T-helper 2 cell (primary cell): Measurements from ENCODE around the gene HNRNPUL1.
"Not testable (repeated sequence)": the region's sequence is repeated elsewhere in the genome, so short reads cannot be mapped to it uniquely, and the experiment has no call there.

Source experiments
- DNase-seq, 5 experiments: peaks; one replicate each; pipeline versions ENCODE4 v3.0.0 to v3.0.0-alpha.2; 2012 to 2022

Gene HNRNPUL1

DNA sequence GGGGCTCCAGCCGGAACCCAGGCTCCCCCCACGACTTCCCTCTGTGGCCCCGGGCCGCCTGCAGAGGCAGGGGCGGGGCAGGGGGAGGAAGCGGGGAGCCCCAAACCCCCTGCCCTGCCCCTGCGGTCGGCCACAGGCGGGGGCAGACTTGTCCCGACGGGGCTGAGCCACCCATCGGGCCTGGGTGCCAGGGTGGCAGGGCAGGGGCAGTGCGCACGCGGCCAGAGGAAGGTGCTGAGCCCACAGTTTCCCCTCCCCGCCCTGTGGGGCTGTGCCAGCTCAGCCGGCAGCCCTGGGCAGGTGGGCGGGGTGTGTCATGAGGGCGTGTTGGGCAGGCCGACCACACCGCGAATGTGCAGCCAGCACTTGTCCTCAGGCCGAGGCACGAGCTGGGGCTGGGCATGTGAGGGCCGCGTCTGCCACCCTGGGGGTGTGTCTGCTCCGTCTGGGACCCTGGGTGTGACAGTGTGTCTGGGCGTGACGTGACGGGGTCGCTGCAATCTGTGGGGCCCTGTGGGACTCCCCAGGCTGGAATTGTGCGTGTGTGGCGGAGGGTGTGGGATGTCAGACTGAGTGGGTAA is 63.5 kb downstream of the HNRNPUL1 start:
- DNase-seq, result peak; percentile 62 to 100 (median 73)

DNA sequence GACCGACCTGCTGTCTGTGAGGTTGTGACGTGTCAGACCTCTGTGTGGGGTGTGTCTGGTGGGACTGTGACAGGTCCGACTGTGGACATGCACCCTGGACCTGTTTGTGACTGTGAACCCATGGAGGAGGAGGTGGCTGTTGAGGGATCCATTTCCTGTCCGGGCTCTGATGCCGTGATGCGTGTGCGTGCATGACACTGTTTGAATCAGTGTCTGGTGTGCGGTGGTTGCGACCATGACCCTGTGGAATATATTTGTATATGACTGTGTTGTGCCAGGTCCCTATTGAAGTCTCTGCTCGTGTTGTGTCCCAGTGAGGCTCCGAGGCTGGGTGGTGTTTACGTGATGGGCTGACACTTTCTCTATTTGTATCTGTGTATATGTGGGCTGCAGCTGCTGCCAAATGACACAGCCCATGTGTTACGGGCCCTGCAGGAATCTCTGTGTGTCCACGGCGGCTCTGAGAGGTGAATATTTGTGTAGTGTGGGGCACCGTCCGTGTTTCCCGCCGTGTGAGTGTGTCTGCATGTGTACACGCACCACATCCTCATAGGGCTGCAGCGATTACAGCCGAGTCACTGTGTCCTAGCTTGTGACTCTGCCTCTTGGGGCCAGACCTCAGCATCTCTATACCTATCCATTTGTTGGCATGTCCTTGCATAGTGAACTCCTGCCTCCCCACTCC is 64.1 kb downstream of the HNRNPUL1 start:
- DNase-seq, result peak in 3 of 5 experiments; percentile 30 to 81 (median 45)

DNA sequence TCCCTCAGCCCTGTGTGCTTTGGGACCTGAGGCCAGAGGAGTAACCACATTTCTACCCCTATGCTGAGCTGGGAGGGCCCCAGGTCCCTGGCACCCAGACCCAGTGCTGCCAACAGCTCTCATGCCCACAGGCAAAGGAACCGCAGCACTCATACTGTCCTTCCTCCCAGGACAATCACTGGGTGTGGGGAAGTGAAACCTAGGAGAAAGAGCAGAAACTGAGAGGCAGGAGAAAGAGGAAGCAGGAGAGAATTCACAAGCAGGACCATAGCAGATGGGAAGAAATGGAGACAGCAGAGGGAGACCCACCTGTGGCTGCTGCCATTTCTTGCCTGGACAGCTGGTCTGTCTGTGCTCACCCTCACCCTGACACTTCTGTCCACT is 64.7 kb downstream of the HNRNPUL1 start:
- DNase-seq, result no peak

DNA sequence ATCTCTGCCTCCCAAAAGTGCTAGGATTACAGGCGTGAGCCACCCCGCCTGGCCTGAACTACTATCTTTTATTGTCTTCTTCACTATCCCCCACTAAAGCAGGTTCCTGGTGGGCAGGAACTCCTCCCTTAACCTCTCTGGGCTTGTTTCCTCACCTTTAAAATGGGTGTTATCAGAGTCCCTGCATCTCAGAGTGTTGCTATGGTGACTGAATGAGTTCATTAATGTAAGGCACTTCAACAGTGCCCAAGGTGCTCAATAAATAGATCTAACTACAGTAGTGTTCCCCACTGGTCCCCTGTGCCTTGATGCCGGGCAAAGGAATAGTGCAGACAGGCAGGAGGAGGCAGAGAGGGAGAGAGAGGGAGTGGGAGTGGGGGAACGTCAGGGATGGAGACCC is 66.3 kb downstream of the HNRNPUL1 start:
- DNase-seq, result peak in 1 of 5 experiments; percentile 49

DNA sequence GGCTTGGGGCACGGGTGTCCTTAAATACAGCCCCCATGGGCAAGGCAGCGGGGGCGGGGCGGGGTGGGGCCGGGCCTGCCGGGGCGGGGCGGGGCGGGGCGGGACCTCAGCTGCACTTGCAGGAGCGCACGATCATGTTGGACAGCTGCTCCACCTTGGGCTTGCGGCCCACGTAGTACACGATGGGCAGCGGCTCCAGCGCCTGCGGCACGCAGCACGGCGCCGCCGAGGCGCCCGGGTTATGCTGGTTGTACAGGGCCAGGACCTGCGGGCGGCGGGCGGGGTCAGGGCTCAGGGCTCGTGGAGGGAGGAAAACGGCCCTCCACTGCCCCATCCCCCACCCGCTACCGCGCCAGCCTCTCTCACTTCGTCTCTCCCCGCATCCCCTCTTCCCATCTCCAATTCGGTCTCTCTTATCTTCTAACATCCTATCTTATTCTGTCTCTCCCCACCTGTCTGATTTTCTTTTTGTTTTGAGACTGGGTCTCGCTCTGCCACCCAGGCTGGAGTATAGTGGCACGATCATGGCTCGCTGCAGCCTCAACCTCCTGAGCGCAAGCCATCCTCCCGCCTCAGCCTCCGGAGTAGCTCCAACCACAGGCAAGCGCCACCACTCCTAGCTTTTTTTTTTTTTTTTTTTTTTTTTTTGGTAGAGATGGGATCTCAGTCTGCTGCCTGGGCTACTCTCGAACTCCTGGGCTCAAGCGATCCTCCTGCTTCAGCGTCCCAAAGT is 66.9 kb downstream of the HNRNPUL1 start:
- DNase-seq, result peak in 1 of 5 experiments; percentile 23

DNA sequence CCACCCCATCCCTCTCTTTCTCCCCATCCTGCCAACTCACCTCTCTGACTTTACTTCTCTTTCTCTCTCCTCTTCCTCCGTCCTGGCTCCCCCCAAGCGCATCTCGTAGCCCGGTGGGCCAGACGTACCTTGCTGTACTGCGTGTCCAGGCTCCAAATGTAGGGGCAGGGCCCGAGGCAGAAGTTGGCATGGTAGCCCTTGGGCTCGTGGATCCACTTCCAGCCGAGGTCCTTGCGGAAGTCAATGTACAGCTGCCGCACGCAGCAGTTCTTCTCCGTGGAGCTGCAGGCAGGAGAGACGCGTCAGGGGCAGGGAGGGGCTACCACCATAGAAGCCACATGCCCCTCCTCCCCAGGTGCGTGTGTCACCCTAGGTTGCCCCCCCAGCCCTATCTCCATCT is 67.8 kb downstream of the HNRNPUL1 start:
- DNase-seq, result no peak

DNA sequence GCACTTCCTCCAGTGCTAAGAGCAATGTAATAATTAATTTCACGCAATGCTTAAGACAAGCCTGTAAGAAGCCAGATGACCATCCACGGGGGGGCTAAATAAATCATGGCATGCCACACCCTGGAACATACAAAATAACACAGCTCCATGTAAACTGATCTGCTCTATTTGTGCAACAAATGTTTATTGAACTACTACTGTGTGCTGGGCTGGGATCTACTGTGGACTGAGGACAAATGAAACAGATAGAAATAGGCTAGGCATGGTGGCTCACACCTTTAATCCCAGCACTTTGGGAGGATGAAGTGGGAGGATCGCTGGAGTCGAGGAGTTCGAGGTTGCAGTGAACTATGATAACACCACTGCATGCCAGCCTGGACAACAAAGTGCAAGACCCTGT is 68.3 kb downstream of the HNRNPUL1 start:
- no peak for DNase-seq

GRCh38 chr19:41334793-41335192 is 70.6 kb downstream of the HNRNPUL1 start:
- DNase-seq, result no peak

DNA sequence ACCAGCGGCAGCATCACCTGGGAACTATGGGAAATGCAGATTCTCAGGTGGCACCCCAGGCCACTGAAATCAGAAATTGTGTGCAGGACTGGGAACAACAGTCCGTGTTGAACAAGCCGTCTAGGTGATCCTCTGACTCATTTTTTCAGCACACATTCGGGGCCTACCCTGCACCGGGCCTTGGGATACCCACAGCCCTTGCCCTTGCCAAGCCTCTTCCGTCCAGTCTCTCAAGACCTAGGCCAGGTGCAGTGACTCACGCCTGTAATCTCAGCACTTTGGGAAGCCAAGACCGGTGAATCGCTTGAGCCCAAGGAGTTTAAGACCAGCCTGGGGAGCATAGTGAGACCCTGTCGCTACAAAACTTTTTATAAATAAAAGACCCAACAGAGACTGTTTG is 71.3 kb downstream of the HNRNPUL1 start:
- no peak for DNase-seq

GRCh38 chr19:41339936-41340335 is 75.8 kb downstream of the HNRNPUL1 start:
- no peak for DNase-seq

GRCh38 chr19:41341669-41342490 is 77.7 kb downstream of the HNRNPUL1 start:
- peak in 2 of 5 experiments; percentile 25 to 52 for DNase-seq

DNA sequence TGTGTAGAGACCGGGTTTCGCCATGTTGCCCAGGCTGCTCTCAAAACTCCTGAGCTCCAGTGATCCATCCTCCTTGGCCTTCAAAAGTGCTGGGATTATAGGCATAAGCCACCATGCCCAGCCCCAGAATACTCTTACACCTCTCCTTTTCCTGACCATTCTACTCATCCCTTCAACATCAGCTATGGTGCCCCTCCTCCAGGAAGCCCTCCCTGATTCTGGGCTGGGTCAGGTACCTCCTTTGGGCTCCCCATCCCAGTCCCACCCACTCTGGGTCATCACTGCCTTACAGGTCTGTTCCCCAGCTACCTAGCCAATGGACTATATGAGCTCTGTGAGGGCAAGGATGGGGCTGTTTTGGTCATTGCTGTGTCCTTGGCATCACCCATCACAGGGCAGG is 80.0 kb downstream of the HNRNPUL1 start:
- DNase-seq, result no peak

GRCh38 chr19:41346916-41347315 is 82.7 kb downstream of the HNRNPUL1 start:
- DNase-seq, result not testable (repeated sequence)

GRCh38 chr19:41350735-41351338 is 86.7 kb downstream of the HNRNPUL1 start:
- DNase-seq, result no peak

DNA sequence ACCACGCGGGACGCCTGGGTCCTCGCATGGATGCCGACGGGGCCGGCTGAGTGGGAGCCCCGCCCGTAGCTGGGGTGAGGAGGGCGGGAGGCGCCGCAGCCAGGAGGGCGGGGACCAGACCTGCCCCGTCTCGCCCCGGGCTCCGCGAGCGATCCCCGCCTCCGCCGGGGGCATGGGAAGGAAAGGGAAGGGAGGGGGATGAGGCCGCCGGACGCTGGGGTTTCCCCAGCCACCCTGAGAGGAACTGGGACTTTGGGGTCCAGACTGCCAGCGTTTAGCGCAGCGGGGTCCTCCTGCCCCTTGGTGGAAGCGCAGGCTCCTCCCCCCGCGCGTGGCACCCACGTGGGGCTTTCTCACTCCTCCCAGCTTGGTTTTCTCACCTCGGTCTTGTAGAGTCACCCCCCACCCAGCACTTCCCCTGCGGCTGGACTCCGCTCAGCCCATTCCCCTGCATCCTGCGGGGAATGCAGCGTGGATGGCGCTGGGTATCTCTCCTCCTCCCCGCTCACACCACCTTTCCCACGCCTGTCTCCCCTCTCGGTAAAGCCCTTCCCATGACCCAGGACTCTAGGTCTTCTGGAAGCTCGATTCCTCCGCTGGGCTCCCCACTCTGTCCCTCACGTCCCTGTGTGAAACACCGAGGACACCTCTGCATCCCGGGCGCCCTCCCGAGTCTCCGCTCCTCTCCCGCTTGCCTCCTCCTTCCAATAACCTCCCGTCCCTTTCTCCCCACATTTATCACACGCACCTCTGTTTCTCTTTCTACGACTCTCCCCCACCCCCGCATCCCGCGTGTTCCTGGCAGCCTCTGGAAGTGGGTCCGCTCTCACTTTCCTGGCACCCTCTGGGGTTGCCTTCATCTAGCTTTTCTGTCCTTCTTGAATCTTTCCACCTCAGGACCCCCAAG is 87.4 kb downstream of the HNRNPUL1 start:
- peak; percentile 71 to 97 (median 80) for DNase-seq

GRCh38 chr19:41352279-41352608 is 88.1 kb downstream of the HNRNPUL1 start:
- no peak for DNase-seq

- peak; percentile 62 to 73 (median 71) for DNase-seq
Measured at GRCh38 chr19:41352609-41353465, 88.7 kb downstream of the HNRNPUL1 start.

DNA sequence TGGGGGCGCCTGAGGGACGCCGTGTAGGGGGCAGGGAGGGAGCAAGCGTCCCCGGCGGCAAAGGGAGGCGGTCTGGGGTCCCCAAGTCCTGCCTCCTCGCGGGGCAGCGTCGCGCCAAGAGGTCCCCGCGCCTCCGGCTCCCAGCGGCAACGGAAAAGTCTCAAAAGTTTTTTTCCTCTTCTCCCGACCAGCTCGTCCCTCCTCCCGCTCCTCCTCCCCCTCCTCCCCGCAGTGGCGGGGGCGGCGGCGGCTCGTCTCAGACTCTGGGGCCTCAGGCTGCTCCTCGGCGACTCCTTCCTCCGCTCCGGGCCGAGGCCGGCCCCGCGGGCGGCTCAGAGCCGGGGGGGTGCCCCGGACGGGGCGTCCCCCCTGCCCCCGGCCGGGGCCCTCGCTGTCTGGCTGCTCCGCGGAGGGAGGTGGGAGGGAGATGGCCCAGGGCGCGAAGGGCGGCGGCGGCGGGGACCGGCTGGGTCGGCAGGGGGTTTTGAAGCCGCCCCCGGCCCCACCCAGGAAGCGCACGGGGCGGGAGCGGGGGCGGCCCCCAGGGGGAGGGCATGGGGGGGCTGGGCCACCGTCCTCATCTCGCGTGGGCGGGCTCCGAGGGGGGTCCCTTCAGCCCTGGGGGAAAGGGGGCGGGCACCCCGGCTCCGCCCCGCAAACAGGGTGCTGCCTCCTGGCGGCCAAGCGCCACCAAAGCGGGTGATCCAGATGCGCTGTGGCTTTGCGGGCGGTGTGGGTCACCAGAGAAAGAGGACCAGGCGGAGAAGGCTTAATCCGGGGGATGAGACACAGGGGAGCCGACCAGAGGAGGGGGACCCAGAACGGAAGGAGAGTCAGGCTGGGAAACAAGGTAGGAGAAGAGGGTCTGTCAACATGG is 89.5 kb downstream of the HNRNPUL1 start, which contains the start of gene TGFB1:
TSS of gene TGFB1 (minus strand) at position 457 of the 877 bp plus-strand sequence. CDS start 878 bp downstream, outside the sequence.
- DNase-seq, result peak; percentile 82 to 95 (median 94)

GRCh38 chr19:41354343-41354953 is 90.3 kb downstream of the HNRNPUL1 start:
- no peak for DNase-seq
